NT2/D1 (cell line): ENCODE results near the gene GTSE1.

Experiments used
- DNase-seq: peaks from one replicate; pipeline ENCODE4 v3.0.0-alpha.2; 2011; ENCODE audit warnings: low read depth, low spot score
- H3K27me3 ChIP-seq: 2 replicates; pipeline ENCODE4 v1.6.0; 2011; ENCODE audit warnings: mild to moderate bottlenecking; ENCODE audit not compliant: insufficient read length, insufficient read depth
- H3K36me3 ChIP-seq: 2 replicates; pipeline ENCODE4 v1.6.1; 2011; ENCODE audit warnings: mild to moderate bottlenecking, low read length, mixed read lengths; ENCODE audit not compliant: insufficient read depth, insufficient read length
- H3K4me1 ChIP-seq: 2 replicates; pipeline ENCODE4 v1.5.1; 2011; ENCODE audit not compliant: insufficient read depth, insufficient read length
- H3K4me3 ChIP-seq: 2 replicates; pipeline ENCODE4 v1.5.1; 2011; ENCODE audit warnings: low read depth; ENCODE audit not compliant: insufficient read length
- H3K9ac ChIP-seq: 2 replicates; pipeline ENCODE4 v1.6.0; 2011; ENCODE audit warnings: low read depth; ENCODE audit not compliant: insufficient read length
- H3K9me3 ChIP-seq: 2 replicates; pipeline ENCODE4 v1.5.1; 2011; ENCODE audit warnings: mild to moderate bottlenecking, low read length; ENCODE audit not compliant: insufficient read depth
- SUZ12 ChIP-seq: IDR thresholded peaks from 2 replicates; pipeline ENCODE4 v1.6.1; 2011; ENCODE audit not compliant: insufficient read length, insufficient read depth; ENCODE audit errors: extremely low read depth
- YY1 ChIP-seq: IDR thresholded peaks from 2 replicates; pipeline ENCODE4 v1.6.1; 2011; ENCODE audit not compliant: insufficient read length, insufficient read depth
- ZNF274 ChIP-seq: IDR thresholded peaks from 2 replicates; pipeline ENCODE4 v1.6.1; 2011; ENCODE audit warnings: mild to moderate bottlenecking, low read depth, low read length

The GTSE1 gene

DNA sequence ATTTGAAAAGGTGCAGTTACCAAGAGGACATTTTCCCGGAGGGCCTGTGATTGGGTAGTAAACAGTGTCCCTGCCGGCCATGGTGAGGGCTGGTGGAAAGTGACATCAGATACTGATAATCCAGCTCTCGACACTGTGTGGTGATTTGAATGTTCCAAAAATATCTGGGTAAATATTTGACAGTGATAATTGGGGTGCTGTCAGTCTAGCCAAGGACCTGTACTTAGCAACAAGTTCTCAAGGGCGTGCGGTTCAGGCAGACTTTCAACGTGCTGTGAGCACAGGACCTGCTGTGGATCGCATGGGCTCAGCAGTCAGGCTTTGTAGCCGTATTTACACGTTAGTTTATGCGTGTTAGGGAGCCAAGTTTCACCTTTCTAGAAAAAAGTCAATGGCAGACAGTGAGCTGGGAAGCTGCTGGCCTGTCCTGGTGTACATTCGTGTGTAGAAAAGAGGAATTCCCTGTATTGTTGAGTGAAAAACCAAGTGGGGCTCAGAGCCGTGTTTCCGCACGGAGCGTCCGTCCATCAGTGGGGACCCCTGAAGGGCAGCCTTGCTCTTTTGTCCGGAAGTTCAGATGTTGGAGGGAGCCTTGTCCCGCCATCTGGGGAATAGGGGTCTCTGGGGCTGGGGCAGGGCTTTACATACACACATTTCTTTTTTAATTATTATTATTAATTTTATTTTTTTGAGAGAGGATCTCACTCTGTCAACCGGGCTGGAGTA is 50.2 kb downstream of the GTSE1 start:
- Histone ChIP-seq H3K36me3 (peaks cover 94% of the 10 kb centered on the region), H3K9me3 (no peaks in the 10 kb centered on the region), H3K27me3 (no peaks in the 10 kb centered on the region), H3K4me1 (no peaks in the 10 kb centered on the region), H3K9ac (no peak overlapping the region), H3K4me3 (no peak overlapping the region)
- DNase-seq, result no peak
- TF ChIP-seq YY1 (no peak), SUZ12 (no peak), ZNF274 (no peak)

DNA sequence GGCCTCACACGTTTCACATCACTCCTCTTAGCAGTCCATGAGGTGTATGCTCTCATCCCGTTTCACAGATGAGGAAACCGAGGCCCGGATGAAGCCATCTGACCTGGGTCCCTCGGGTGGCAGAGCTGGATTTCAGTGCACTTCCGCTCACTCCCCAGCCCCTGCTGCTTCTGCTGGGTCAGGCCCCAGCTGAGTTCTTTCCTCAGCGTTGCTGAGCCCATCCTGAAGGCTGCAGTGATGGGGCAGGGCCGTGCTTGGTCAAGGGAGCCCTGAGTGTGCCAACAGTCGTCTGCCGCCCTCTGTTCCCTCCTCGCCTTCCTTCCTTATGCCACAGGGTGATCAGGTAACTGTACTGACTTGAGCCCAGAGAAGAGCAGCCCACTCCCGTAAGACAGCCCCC is 51.0 kb downstream of the GTSE1 start:
- no peak for DNase-seq

GRCh38 chr22:46348099-46348695 is 51.5 kb downstream of the GTSE1 start:
- H3K4me1 ChIP-seq, result no peaks in the 10 kb centered on the region
- H3K4me3 ChIP-seq, result no peak overlapping the region
- DNase-seq, result no peak
- no peaks in the 10 kb centered on the region for H3K9me3 ChIP-seq
- peaks cover 96% of the 10 kb centered on the region for H3K36me3 ChIP-seq
- TF ChIP-seq ZNF274 (no peak), YY1 (no peak), SUZ12 (no peak)
- H3K9ac ChIP-seq, result no peak overlapping the region
- H3K27me3 ChIP-seq, result no peaks in the 10 kb centered on the region

More for the DNA sequence above, 51.0 kb downstream of the GTSE1 start:
- Histone ChIP-seq H3K9me3 (no peaks in the 10 kb centered on the region), H3K9ac (no peak overlapping the region), H3K36me3 (peaks cover 94% of the 10 kb centered on the region), H3K4me1 (no peaks in the 10 kb centered on the region), H3K27me3 (no peaks in the 10 kb centered on the region), H3K4me3 (no peak overlapping the region)
- TF ChIP-seq ZNF274 (no peak), SUZ12 (no peak), YY1 (no peak)

- Histone ChIP-seq H3K9me3 (no peaks in the 10 kb centered on the region), H3K36me3 (peaks cover 96% of the 10 kb centered on the region), H3K4me3 (no peak overlapping the region), H3K27me3 (no peaks in the 10 kb centered on the region), H3K4me1 (no peaks in the 10 kb centered on the region), H3K9ac (no peak overlapping the region)
- no peak for DNase-seq
- TF ChIP-seq YY1 (no peak), SUZ12 (no peak), ZNF274 (no peak)
These were observed 52.6 kb downstream of the GTSE1 start for GRCh38 chr22:46349238-46349637.

GRCh38 chr22:46349681-46350080 is 53.0 kb downstream of the GTSE1 start:
- H3K36me3 ChIP-seq, result peaks cover 96% of the 10 kb centered on the region
- no peak overlapping the region for H3K4me3 ChIP-seq
- TF ChIP-seq SUZ12 (no peak), YY1 (no peak), ZNF274 (no peak)
- H3K9me3 ChIP-seq, result no peaks in the 10 kb centered on the region
- no peaks in the 10 kb centered on the region for H3K27me3 ChIP-seq
- H3K4me1 ChIP-seq, result no peaks in the 10 kb centered on the region
- no peak overlapping the region for H3K9ac ChIP-seq
- no peak for DNase-seq

DNA sequence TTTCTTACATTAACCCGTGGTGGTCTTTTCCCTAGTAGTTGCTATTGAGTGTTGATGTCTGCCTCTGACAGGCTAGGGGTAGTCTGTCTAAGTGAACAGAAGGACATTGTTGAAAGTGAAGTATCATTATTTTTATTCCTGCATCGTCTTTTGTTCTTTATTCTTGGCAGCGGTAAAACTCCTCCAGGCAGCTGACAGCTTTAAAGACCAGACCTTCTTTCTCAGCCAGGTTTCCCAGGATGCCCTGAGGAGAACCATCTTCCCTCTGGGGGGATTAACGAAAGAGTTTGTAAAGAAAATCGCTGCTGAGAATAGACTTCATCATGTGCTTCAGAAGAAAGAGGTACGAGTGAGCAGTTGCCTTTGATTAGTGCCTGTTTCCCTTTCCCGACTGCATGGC is 53.5 kb downstream of the GTSE1 start:
- Histone ChIP-seq H3K9me3 (no peaks in the 10 kb centered on the region), H3K27me3 (no peaks in the 10 kb centered on the region), H3K4me3 (no peak overlapping the region), H3K9ac (no peak overlapping the region), H3K36me3 (peaks cover 97% of the 10 kb centered on the region), H3K4me1 (no peaks in the 10 kb centered on the region)
- no peak for DNase-seq
- no peak for TF ChIP-seq ZNF274

GRCh38 chr22:46350646-46351045 is 54.0 kb downstream of the GTSE1 start:
- DNase-seq, result no peak
- H3K9ac ChIP-seq, result no peak overlapping the region
- H3K9me3 ChIP-seq, result no peaks in the 10 kb centered on the region
- no peaks in the 10 kb centered on the region for H3K4me1 ChIP-seq
- TF ChIP-seq SUZ12 (no peak), ZNF274 (no peak), YY1 (no peak)
- peaks cover 97% of the 10 kb centered on the region for H3K36me3 ChIP-seq
- H3K27me3 ChIP-seq, result no peaks in the 10 kb centered on the region
- no peak overlapping the region for H3K4me3 ChIP-seq
